SU-DHL-6 (cell line): Measurements from ENCODE around the gene ATP11A.

ENCODE experiments used
- H2AFZ ChIP-seq: fragments of 200-600 bp; sonication (generic); 2 replicates; pipeline ENCODE4 v1.6.1; 2014; ENCODE audit warnings: low read depth, mild to moderate bottlenecking, moderate library complexity, mixed read lengths, antibody characterized with exemption, low read length; ENCODE audit not compliant: severe bottlenecking
- H3F3A ChIP-seq: fragments of 200-600 bp; shearing (Covaris generic); 2 replicates; pipeline ENCODE4 v1.6.0; 2016; ENCODE audit warnings: antibody characterized with exemption, mild to moderate bottlenecking; ENCODE audit not compliant: insufficient read depth
- H3K27ac ChIP-seq: fragments of 200-600 bp; sonication (generic); 2 replicates; pipeline ENCODE4 v1.5.1; 2016; ENCODE audit warnings: low read depth, mild to moderate bottlenecking, low read length, moderate library complexity, mixed read lengths
- H3K27me3 ChIP-seq: fragments of 200-600 bp; sonication (generic), shearing (Covaris generic); 2 replicates; pipeline ENCODE4 v1.6.0; 2014; ENCODE audit warnings: mild to moderate bottlenecking, low read length
- H3K36me3 ChIP-seq: fragments of 200-600 bp; sonication (generic); 2 replicates; pipeline ENCODE4 v1.6.1; 2014; ENCODE audit warnings: mild to moderate bottlenecking, low read length, mixed read lengths
- H3K4me2 ChIP-seq: fragments of 300-600, 200-600 bp; shearing (Covaris generic), sonication (generic); 2 replicates; pipeline ENCODE4 v1.6.0; 2014; ENCODE audit warnings: low read length, low read depth, mild to moderate bottlenecking; ENCODE audit not compliant: poor library complexity, severe bottlenecking
- H3K4me3 ChIP-seq: fragments of 200-600 bp; sonication (generic); 2 replicates; pipeline ENCODE4 v1.5.1; 2014; ENCODE audit warnings: antibody characterized with exemption, low read length, mild to moderate bottlenecking, mixed read lengths; ENCODE audit not compliant: insufficient read depth, poor library complexity, severe bottlenecking
- H3K79me2 ChIP-seq: fragments of 200-600 bp; sonication (generic); 2 replicates; pipeline ENCODE4 v1.6.1; 2014; ENCODE audit warnings: mild to moderate bottlenecking, low read length, moderate library complexity; ENCODE audit not compliant: insufficient read depth
- H3K9ac ChIP-seq: fragments of 200-600 bp; sonication (generic); 2 replicates; pipeline ENCODE4 v1.7.0; 2014; ENCODE audit warnings: mild to moderate bottlenecking, low read length
- H3K9me2 ChIP-seq: fragments of 200-600 bp; sonication (generic); replicated peaks from 2 replicates; pipeline ENCODE4 v1.6.1; 2014; ENCODE audit warnings: low read length; ENCODE audit not compliant: insufficient read depth
- H3K9me3 ChIP-seq: fragments of 200-600 bp; sonication (generic); 2 replicates; pipeline ENCODE4 v1.6.1; 2014; ENCODE audit warnings: low read length, mixed read lengths; ENCODE audit not compliant: insufficient read depth
- H4K20me1 ChIP-seq: fragments of 200-600 bp; sonication (generic); 2 replicates; pipeline ENCODE4 v1.6.1; 2014; ENCODE audit warnings: low read depth, mild to moderate bottlenecking, antibody characterized with exemption, low read length, moderate library complexity, mixed read lengths
- CTCF ChIP-seq: fragments of 200-600 bp; sonication (generic); IDR thresholded peaks from one replicate; pipeline ENCODE4 v1.5.1; 2017; ENCODE audit warnings: antibody characterized with exemption, mild to moderate bottlenecking, low read length, moderate library complexity; ENCODE audit not compliant: insufficient read depth, poor library complexity, severe bottlenecking
- EZH2phosphoT487 ChIP-seq: fragments of 200-600 bp; sonication (generic), shearing (Covaris generic); conservative IDR thresholded peaks from 2 replicates; pipeline ENCODE4 v1.6.1; 2018; ENCODE audit warnings: mild to moderate bottlenecking, antibody characterized with exemption, low read length, moderate library complexity, mixed read lengths

ATP11A gene

GRCh38 chr13:112747256-112747655 is 57.4 kb downstream of the ATP11A start:
- Histone ChIP-seq H3K4me2 (no peak overlapping the region), H3K27me3 (no peaks in the 10 kb centered on the region), H3F3A (no peaks in the 10 kb centered on the region), H2AFZ (no peak overlapping the region), H3K9me3 (no peaks in the 10 kb centered on the region), H3K9ac (no peak overlapping the region), H3K36me3 (no peaks in the 10 kb centered on the region), H3K79me2 (no peaks in the 10 kb centered on the region), H3K9me2 (no peaks in the 10 kb centered on the region), H3K27ac (no peak overlapping the region), H4K20me1 (peaks cover 7% of the 10 kb centered on the region; the same call in 1 of the 2 replicates), H3K4me3 (no peak overlapping the region)
- TF ChIP-seq EZH2phosphoT487: no peak

GRCh38 chr13:112748947-112749735 is 59.3 kb downstream of the ATP11A start:
- Histone ChIP-seq H4K20me1 (no peaks in the 10 kb centered on the region), H2AFZ (no peak overlapping the region), H3K27ac (no peak overlapping the region), H3K36me3 (no peaks in the 10 kb centered on the region), H3K4me2 (no peak overlapping the region), H3K27me3 (no peaks in the 10 kb centered on the region), H3K9me3 (no peaks in the 10 kb centered on the region), H3F3A (no peaks in the 10 kb centered on the region), H3K79me2 (no peaks in the 10 kb centered on the region), H3K4me3 (no peak overlapping the region), H3K9ac (no peak overlapping the region), H3K9me2 (no peaks in the 10 kb centered on the region)
- no peak for TF ChIP-seq EZH2phosphoT487
- TF ChIP-seq CTCF: no peak

GRCh38 chr13:112750570-112750969 is 60.7 kb downstream of the ATP11A start:
- no peak overlapping the region for H2AFZ ChIP-seq
- no peaks in the 10 kb centered on the region for H3K36me3 ChIP-seq
- H3F3A ChIP-seq: no peaks in the 10 kb centered on the region
- H3K9me2 ChIP-seq: no peaks in the 10 kb centered on the region
- no peaks in the 10 kb centered on the region for H3K79me2 ChIP-seq
- H3K4me2 ChIP-seq: no peak overlapping the region
- H3K27ac ChIP-seq: no peak overlapping the region
- no peak overlapping the region for H3K4me3 ChIP-seq
- H4K20me1 ChIP-seq: no peaks in the 10 kb centered on the region
- no peaks in the 10 kb centered on the region for H3K9me3 ChIP-seq
- no peaks in the 10 kb centered on the region for H3K27me3 ChIP-seq
- H3K9ac ChIP-seq: no peak overlapping the region
- TF ChIP-seq CTCF (no peak), EZH2phosphoT487 (no peak)

- TF ChIP-seq EZH2phosphoT487 (no peak), CTCF (no peak)
- Histone ChIP-seq H3K27ac (no peak overlapping the region), H3K9me3 (no peaks in the 10 kb centered on the region), H3K9ac (no peak overlapping the region), H3K4me3 (no peak overlapping the region), H3K79me2 (no peaks in the 10 kb centered on the region), H3F3A (no peaks in the 10 kb centered on the region), H3K36me3 (no peaks in the 10 kb centered on the region), H3K4me2 (no peak overlapping the region), H2AFZ (no peak overlapping the region), H3K9me2 (no peaks in the 10 kb centered on the region), H4K20me1 (no peaks in the 10 kb centered on the region), H3K27me3 (no peaks in the 10 kb centered on the region)
Measured at GRCh38 chr13:112751617-112752016, 61.8 kb downstream of the ATP11A start.
